Measurements from ENCODE around the gene ARF6. TPM values are rescaled to one million over a fixed set of nuclear protein-coding genes. Genes with fewer than 3 reads are reported as not detected.

ARF6 gene
- total and polyA plus RNA-seq, 2 donors (not counting 1 experiment from before 2014, with no cell fraction given), result 54.7 to 67.4 TPM

DNA sequence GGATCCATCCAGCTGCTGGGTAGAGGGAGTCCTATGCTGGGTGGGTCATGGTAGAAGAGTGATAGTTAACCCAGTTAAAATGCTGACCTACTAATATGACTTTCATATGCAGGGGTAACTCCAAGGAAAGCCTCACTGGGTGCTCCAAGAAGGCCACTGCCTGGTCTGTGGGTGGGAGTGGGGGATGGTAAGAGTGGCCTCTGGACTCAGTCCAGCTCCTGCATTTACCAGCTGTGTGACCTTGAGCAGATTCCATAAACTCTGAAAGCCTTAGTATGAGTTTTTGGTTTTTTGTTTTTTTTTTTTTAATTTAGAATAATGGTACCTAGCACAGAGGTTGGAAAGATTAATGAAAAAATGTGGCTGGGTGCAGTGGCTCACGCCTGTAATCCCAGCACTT lies 51.6 kb downstream of the ARF6 start:
- H3K9ac ChIP-seq (ENCODE audit: insufficient read depth, low read length), result no peak overlapping the region
- no peaks in the 10 kb centered on the region for H4K20me1 ChIP-seq (ENCODE audit: control insufficient read depth, extremely low read depth, insufficient read depth, low read length)
- no peaks in the 10 kb centered on the region for H3K27me3 ChIP-seq (ENCODE audit: control insufficient read depth, insufficient read depth, low read length)
- H3K4me2 ChIP-seq (ENCODE audit: extremely low read depth, insufficient read depth, low read length), result no peak overlapping the region
- no peaks in the 10 kb centered on the region for H3K79me2 ChIP-seq (ENCODE audit: control insufficient read depth, insufficient read depth, low read length)
- H2AFZ ChIP-seq (ENCODE audit: low read length), result no peak overlapping the region
- H3K4me3 ChIP-seq (replicated peaks in 1 of 4; ENCODE audit: control extremely low read depth in 1 of 4, insufficient read depth in 1 of 4, low read depth in 3 of 4, low read length in 4 of 4), result no peak overlapping the region
- H3K9me3 ChIP-seq (ENCODE audit: control insufficient read depth, insufficient read depth, low read depth, low read length), result no peaks in the 10 kb centered on the region
- peaks cover 5% of the 10 kb centered on the region for H3K4me1 ChIP-seq (ENCODE audit: control insufficient read depth, extremely low read depth, insufficient read depth, low read length)
- no peak for TF ChIP-seq EZH2 (IDR thresholded peaks at IDR 0.05; ENCODE audit: low read length, missing control alignments)
- TF ChIP-seq, protein P1, sequence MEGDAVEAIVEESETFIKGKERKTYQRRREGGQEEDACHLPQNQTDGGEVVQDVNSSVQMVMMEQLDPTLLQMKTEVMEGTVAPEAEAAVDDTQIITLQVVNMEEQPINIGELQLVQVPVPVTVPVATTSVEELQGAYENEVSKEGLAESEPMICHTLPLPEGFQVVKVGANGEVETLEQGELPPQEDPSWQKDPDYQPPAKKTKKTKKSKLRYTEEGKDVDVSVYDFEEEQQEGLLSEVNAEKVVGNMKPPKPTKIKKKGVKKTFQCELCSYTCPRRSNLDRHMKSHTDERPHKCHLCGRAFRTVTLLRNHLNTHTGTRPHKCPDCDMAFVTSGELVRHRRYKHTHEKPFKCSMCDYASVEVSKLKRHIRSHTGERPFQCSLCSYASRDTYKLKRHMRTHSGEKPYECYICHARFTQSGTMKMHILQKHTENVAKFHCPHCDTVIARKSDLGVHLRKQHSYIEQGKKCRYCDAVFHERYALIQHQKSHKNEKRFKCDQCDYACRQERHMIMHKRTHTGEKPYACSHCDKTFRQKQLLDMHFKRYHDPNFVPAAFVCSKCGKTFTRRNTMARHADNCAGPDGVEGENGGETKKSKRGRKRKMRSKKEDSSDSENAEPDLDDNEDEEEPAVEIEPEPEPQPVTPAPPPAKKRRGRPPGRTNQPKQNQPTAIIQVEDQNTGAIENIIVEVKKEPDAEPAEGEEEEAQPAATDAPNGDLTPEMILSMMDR (conservative IDR thresholded peaks at IDR 0.05 in 1 of 2, IDR thresholded peaks at IDR 0.05 in 1 of 2; ENCODE audit: low read depth in 1 of 2, low read length in 2 of 2), result no peak
- H3K36me3 ChIP-seq (ENCODE audit: control insufficient read depth, insufficient read depth, low read length), result no peaks in the 10 kb centered on the region
- DNase-seq (ENCODE audit: low read depth in 2 of 2), result no peak
- no peak overlapping the region for H3K27ac ChIP-seq (ENCODE audit: insufficient read depth, low read length)

DNA sequence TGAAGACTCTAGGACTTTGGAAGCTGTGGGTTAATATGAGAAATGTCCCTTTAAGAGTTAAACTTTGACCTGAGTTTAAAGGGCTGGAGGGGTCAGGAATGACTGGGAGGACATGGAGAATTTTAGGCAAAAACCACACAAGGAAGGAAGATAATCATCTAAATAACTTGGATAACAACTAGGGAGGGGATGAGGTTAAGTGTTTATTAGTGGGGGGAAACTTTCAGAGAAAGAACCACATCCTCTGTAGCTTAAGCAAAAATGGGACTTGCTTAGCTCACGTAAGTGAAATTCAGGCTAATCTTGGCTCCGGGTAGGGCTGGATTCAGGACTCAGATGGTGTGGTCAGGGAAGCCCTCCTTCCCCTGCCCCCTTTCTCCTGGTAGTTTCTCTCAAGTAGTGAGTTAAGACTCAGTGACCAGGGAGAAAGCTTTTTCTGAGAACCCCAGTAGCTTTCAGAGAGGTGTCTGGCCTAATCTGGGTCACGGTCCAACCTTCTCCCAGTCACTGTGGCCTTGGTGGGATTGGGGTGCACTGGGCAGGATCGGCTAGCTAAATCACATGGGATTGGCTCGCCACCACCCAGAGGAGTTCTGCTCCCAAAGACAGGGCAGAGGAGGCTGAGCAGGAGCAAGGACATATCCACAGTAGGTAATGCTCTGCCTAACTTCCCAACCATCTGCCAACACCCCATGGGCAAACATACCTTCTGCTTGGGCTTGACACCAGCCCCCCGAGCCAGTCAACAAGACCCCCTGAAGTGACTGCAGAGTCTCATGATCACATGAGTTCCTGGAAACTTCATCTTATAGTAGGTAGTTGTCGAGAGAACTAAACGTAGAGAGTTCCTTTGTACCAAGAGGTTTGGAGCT lies 52.8 kb downstream of the ARF6 start:
- no peak overlapping the region for H3K4me2 ChIP-seq (ENCODE audit: extremely low read depth, insufficient read depth, low read length)
- H3K27ac ChIP-seq (ENCODE audit: insufficient read depth, low read length), result no peak overlapping the region
- no peak overlapping the region for H3K4me3 ChIP-seq (replicated peaks in 1 of 4; ENCODE audit: control extremely low read depth in 1 of 4, insufficient read depth in 1 of 4, low read depth in 3 of 4, low read length in 4 of 4)
- DNase-seq (ENCODE audit: low read depth in 2 of 2), result no peak
- no peaks in the 10 kb centered on the region for H4K20me1 ChIP-seq (ENCODE audit: control insufficient read depth, extremely low read depth, insufficient read depth, low read length)
- H2AFZ ChIP-seq (ENCODE audit: low read length), result no peak overlapping the region
- H3K79me2 ChIP-seq (ENCODE audit: control insufficient read depth, insufficient read depth, low read length), result no peaks in the 10 kb centered on the region
- H3K4me1 ChIP-seq (ENCODE audit: control insufficient read depth, extremely low read depth, insufficient read depth, low read length), result peaks cover 5% of the 10 kb centered on the region
- TF ChIP-seq EZH2 (IDR thresholded peaks at IDR 0.05; ENCODE audit: low read length, missing control alignments), result no peak
- TF ChIP-seq, protein P1 (conservative IDR thresholded peaks at IDR 0.05 in 1 of 2, IDR thresholded peaks at IDR 0.05 in 1 of 2; ENCODE audit: low read depth in 1 of 2, low read length in 2 of 2), result no peak
- H3K9me3 ChIP-seq (ENCODE audit: control insufficient read depth, insufficient read depth, low read depth, low read length), result no peaks in the 10 kb centered on the region
- H3K9ac ChIP-seq (ENCODE audit: insufficient read depth, low read length), result no peak overlapping the region
- no peaks in the 10 kb centered on the region for H3K27me3 ChIP-seq (ENCODE audit: control insufficient read depth, insufficient read depth, low read length)
- no peaks in the 10 kb centered on the region for H3K36me3 ChIP-seq (ENCODE audit: control insufficient read depth, insufficient read depth, low read length)

Other genes with a start within 250 kb of the ARF6 start
- 3.1 and 4.5 TPM in 2 replicates for gene POLE2, start 204.9 kb upstream of the ARF6 start, total RNA-seq
- 8.7 and 18.6 TPM in 2 replicates for gene POLE2, start 204.9 kb upstream of the ARF6 start, polyA plus RNA-seq
- gene KLHDC1, start 200.0 kb upstream of the ARF6 start, total RNA-seq, result 5.4 and 5.8 TPM in 2 replicates
- 0.51 and 0.85 TPM in 2 replicates for gene KLHDC1, start 200.0 kb upstream of the ARF6 start, polyA plus RNA-seq
- 125 and 135 TPM in 2 replicates for gene KLHDC2, start 124.9 kb upstream of the ARF6 start, total RNA-seq
- 40.5 and 59.1 TPM in 2 replicates for gene KLHDC2, start 124.9 kb upstream of the ARF6 start, polyA plus RNA-seq
- 61.4 and 68.9 TPM in 2 replicates for gene NEMF, start 40.3 kb upstream of the ARF6 start, total RNA-seq
- gene NEMF, start 40.3 kb upstream of the ARF6 start, polyA plus RNA-seq, result 39.5 TPM in 2 replicates
- gene VCPKMT, start 223.5 kb downstream of the ARF6 start, total RNA-seq, result 3.6 and 4.4 TPM in 2 replicates
- gene VCPKMT, start 223.5 kb downstream of the ARF6 start, polyA plus RNA-seq, result 5.2 and 5.3 TPM in 2 replicates